B cell (primary cell): ENCODE results near the gene PDLIM7. TPM values are rescaled to one million over a fixed set of nuclear protein-coding genes. Genes with fewer than 3 reads are reported as not detected.

ENCODE experiments used
- ATAC-seq: fragments of 200-7000 bp; cut with Tn5 transposase; one replicate; pipeline ENCODE4 v1.10.0; 2021; ENCODE audit warnings: low read depth, mild to moderate bottlenecking, moderate number of reproducible peaks, moderate library complexity
- CTCF ChIA-PET: fragments of 350-600 bp; sonication (Branson Sonifier 250); formaldehyde crosslinking; loops from one replicate; lab custom pipeline; 2021; ENCODE audit warnings: antibody characterized with exemption, inconsistent platforms; lab: Charles Lee
- POLR2A ChIA-PET: fragments of 350-600 bp; sonication (Branson Sonifier 250); formaldehyde crosslinking; loops from one replicate; lab custom pipeline; 2021; ENCODE audit warnings: antibody characterized with exemption; lab: Charles Lee
- DNase-seq: peaks from one replicate; pipeline ENCODE4 v3.0.0; 2013
- H2AFZ ChIP-seq: 2 replicates; pipeline ENCODE4 v1.6.1; 2012; ENCODE audit warnings: mild to moderate bottlenecking, low read depth, low read length; ENCODE audit not compliant: insufficient read depth, poor library complexity, severe bottlenecking
- H3K27ac ChIP-seq, 2 donors: 1 replicate in 1 of 2; 2 replicates in 1 of 2; pipeline ENCODE4 v1.5.1; 2012 to 2013; ENCODE audit warnings: low read length in 2 of 2, mild to moderate bottlenecking in 2 of 2, moderate library complexity in 1 of 2
- H3K27me3 ChIP-seq, 4 experiments: fragments of 200-600 bp in 1 of 4; sonication (generic) in 1 of 4; replicated peaks in 1 of 4; 1 replicate in 2 of 4; 2 replicates in 2 of 4; pipeline versions ENCODE4 v1.6.1 to v1.7.0; 2013 to 2016; ENCODE audit warnings: low read length in 3 of 4, mild to moderate bottlenecking in 2 of 4, mixed read lengths in 1 of 4, moderate library complexity in 1 of 4; ENCODE audit not compliant: insufficient read depth in 4 of 4, control insufficient read depth in 3 of 4; ENCODE audit errors: control extremely low read depth in 1 of 4
- H3K36me3 ChIP-seq, 2 experiments: replicated peaks in 1 of 2; 1 replicate in 1 of 2; 2 replicates in 1 of 2; pipeline versions ENCODE4 v1.6.1 to v1.7.1; 2013; ENCODE audit warnings: low read length in 1 of 2; ENCODE audit not compliant: insufficient read depth in 2 of 2, control insufficient read depth in 1 of 2; ENCODE audit errors: control extremely low read depth in 1 of 2, extremely low read depth in 1 of 2
- H3K4me1 ChIP-seq, 2 donors: fragments of 200-600 bp in 1 of 2; sonication (generic) in 1 of 2; 1 replicate in 1 of 2; 2 replicates in 1 of 2; pipeline versions ENCODE4 v1.5.1 to v1.6.1; 2013 to 2017; ENCODE audit warnings: low read length in 2 of 2; ENCODE audit not compliant: control insufficient read depth in 2 of 2, insufficient read depth in 2 of 2
- H3K4me2 ChIP-seq: replicated peaks from 2 replicates; pipeline ENCODE3; 2012; ENCODE audit warnings: mild to moderate bottlenecking, low read depth, low read length; ENCODE audit not compliant: poor library complexity, severe bottlenecking
- H3K4me3 ChIP-seq, 5 experiments: fragments of 200-600 bp in 1 of 5; sonication (generic) in 1 of 5; 1 replicate in 3 of 5; 2 replicates in 2 of 5; pipeline versions ENCODE4 v1.5.1 to v1.7.0; 2011 to 2016; ENCODE audit warnings: low read length in 4 of 5, mild to moderate bottlenecking in 4 of 5, low read depth in 2 of 5, control low read depth in 1 of 5, moderate library complexity in 1 of 5; ENCODE audit not compliant: insufficient read depth in 1 of 5; ENCODE audit errors: control extremely low read depth in 1 of 5, extremely low read depth in 1 of 5
- H3K79me2 ChIP-seq: fragments of 200-600 bp; sonication (generic); one replicate; pipeline ENCODE4 v1.6.0; 2016; ENCODE audit warnings: low read length; ENCODE audit not compliant: control insufficient read depth, insufficient read depth
- H3K9ac ChIP-seq: fragments of 200-600 bp; sonication (generic); 2 replicates; pipeline ENCODE4 v1.6.1; 2017; ENCODE audit warnings: mild to moderate bottlenecking, low read length, moderate library complexity
- H3K9me3 ChIP-seq, 3 donors: one replicate each; pipeline versions ENCODE4 v1.6.1 to v1.7.1; 2013; ENCODE audit warnings: low read length in 2 of 3; ENCODE audit not compliant: control insufficient read depth in 2 of 3, insufficient read depth in 1 of 3; ENCODE audit errors: control extremely low read depth in 1 of 3
- H4K20me1 ChIP-seq: 2 replicates; pipeline ENCODE4 v1.6.0; 2012; ENCODE audit warnings: mild to moderate bottlenecking, low read length; ENCODE audit not compliant: insufficient read depth, control insufficient read depth, poor library complexity, severe bottlenecking
- H3K27ac Mint-ChIP-seq: one replicate; pipeline ENCODE4 v1.8.0; 2021; ENCODE audit warnings: mixed read lengths
- H3K27me3 Mint-ChIP-seq: one replicate; pipeline ENCODE4 v1.8.0; 2021; ENCODE audit warnings: mixed read lengths
- H3K4me1 Mint-ChIP-seq: one replicate; pipeline ENCODE4 v1.8.0; 2021; ENCODE audit warnings: mixed read lengths
- H3K4me3 Mint-ChIP-seq: one replicate; pipeline ENCODE4 v1.8.0; 2021; ENCODE audit warnings: mixed read lengths
- H3K9me3 Mint-ChIP-seq: one replicate; pipeline ENCODE4 v1.8.0; 2022; ENCODE audit warnings: mixed read lengths; ENCODE audit not compliant: insufficient read depth
- CTCF ChIP-seq: fragments of 200-600 bp; IDR thresholded peaks from one replicate; pipeline ENCODE4 v1.8.0; 2022; ENCODE audit warnings: antibody characterized with exemption, mild to moderate bottlenecking
- EZH2 ChIP-seq: IDR thresholded peaks from 2 replicates; pipeline ENCODE4 v1.6.1; 2012; ENCODE audit warnings: borderline replicate concordance, low read depth, mild to moderate bottlenecking, moderate library complexity, low read length; ENCODE audit not compliant: insufficient read depth, poor library complexity, severe bottlenecking
- WGBS: methylation state at CpG from one replicate; pipeline ENCODE4 v1.1.5; 2013; ENCODE audit warnings: missing lambda C conversion rate; ENCODE audit not compliant: insufficient coverage; 5-methylcytosine and 5-hydroxymethylcytosine counted together
- intact Hi-C: fragments of 100-400 bp; cut with micrococcal nuclease; formaldehyde crosslinking; loops from one replicate; pipeline ENCODE4 v1.10.0; 2022
- polyA plus RNA-seq: library from polyadenylated mRNA; depleted of rRNA; stranded (reverse); fragments of >200 nt; gene quantifications from 2 replicates; pipeline ENCODE4 v1.2.3, GENCODE V29; 2012
- total RNA-seq, 2 donors: library from RNA; stranded (reverse); fragments of 120-200 nt in 1 of 2; gene quantifications; 1 replicate in 1 of 2; 2 replicates in 1 of 2; pipeline versions ENCODE4 v1.2.3 to v1.2.4, GENCODE V29; 2013 to 2022

PDLIM7 gene
- total and polyA plus RNA-seq, 2 donors (not counting 1 experiment from before 2014, with no cell fraction given) = 23.9 to 25.8 TPM

- H3K4me3 Mint-ChIP-seq = peak overlapping the region; percentile 94
- ATAC-seq = peak; percentile 38
- no peaks in the 10 kb centered on the region for H3K9me3 Mint-ChIP-seq
- peak; percentile 79 for DNase-seq
- 0% methylated on average over 7 of the region's 8 CpGs for WGBS
- peak overlapping the region; percentile 86 for H3K9ac ChIP-seq
- no peaks in the 10 kb centered on the region for H3K27me3 Mint-ChIP-seq
- peaks cover 24% of the 10 kb centered on the region for H4K20me1 ChIP-seq
- H3K27ac ChIP-seq = peak overlapping the region; percentile 91 to 96
- H3K36me3 ChIP-seq = peaks cover 0 to 55% of the 10 kb centered on the region in 2 experiments
- peak overlapping the region; percentile 57 to 95 (median 75) for H3K4me3 ChIP-seq
- H3K9me3 ChIP-seq = no peaks in the 10 kb centered on the region
- CTCF ChIA-PET = interaction anchor here (0.7 to 5.5 kb wide), 11 partner anchors 9 to 119 kb away, joined by 3 to 70 read pairs (median 5); partner anchors contain the start of genes PDLIM7 and TMED9
- H3K27me3 ChIP-seq = no peaks in the 10 kb centered on the region
- peak overlapping the region; percentile 98 for H3K27ac Mint-ChIP-seq
- POLR2A ChIA-PET = interaction anchor here (0.7 to 4.1 kb wide), 5 partner anchors 9 to 105 kb away, joined by 3 to 19 read pairs (median 6); partner anchors contain the start of genes GRK6 and PDLIM7
- TF ChIP-seq CTCF (no peak), EZH2 (no peak)
- intact Hi-C loops = loop anchor here (1.0 to 5.0 kb wide), 2 partner anchors 7 to 207 kb away; partner anchors contain the start of genes DDX41, PRELID1 and RAB24
- peak overlapping the region; percentile 45 for H2AFZ ChIP-seq
- H3K79me2 ChIP-seq = peaks cover 49% of the 10 kb centered on the region
- H3K4me1 Mint-ChIP-seq = peaks cover 53% of the 10 kb centered on the region
- H3K4me2 ChIP-seq = peak overlapping the region; percentile 97
- H3K4me1 ChIP-seq = peaks cover 38 to 53% of the 10 kb centered on the region in 2 donors
These were observed 11.4 kb upstream of the PDLIM7 start for GRCh38 chr5:177508837-177509236.

GRCh38 chr5:177508221-177508611 lies 10.8 kb upstream of the PDLIM7 start:
- peak overlapping the region; percentile 91 to 96 for H3K27ac ChIP-seq
- peaks cover 0 to 55% of the 10 kb centered on the region in 2 experiments for H3K36me3 ChIP-seq
- Mint-ChIP-seq H3K4me1 (peaks cover 55% of the 10 kb centered on the region), H3K9me3 (no peaks in the 10 kb centered on the region), H3K27me3 (no peaks in the 10 kb centered on the region), H3K4me3 (peak overlapping the region; percentile 94), H3K27ac (peak overlapping the region; percentile 85)
- intact Hi-C loops = loop anchor here (1.0 to 5.0 kb wide), 2 partner anchors 8 to 206 kb away; partner anchors contain the start of genes DDX41, PRELID1 and RAB24
- WGBS = 10% methylated on average over 26 of the region's 26 CpGs
- ATAC-seq (no peak), DNase-seq (peak; percentile 53)
- peak overlapping the region; percentile 57 to 95 (median 75) for H3K4me3 ChIP-seq
- peak overlapping the region; percentile 86 for H3K9ac ChIP-seq
- H3K4me1 ChIP-seq = peaks cover 38 to 56% of the 10 kb centered on the region in 2 donors
- peak overlapping the region; percentile 64 for H2AFZ ChIP-seq
- H3K79me2 ChIP-seq = peaks cover 42% of the 10 kb centered on the region
- ChIA-PET POLR2A (interaction anchor here (0.7 to 4.1 kb wide), 5 partner anchors 11 to 105 kb away, joined by 3 to 19 read pairs (median 6); partner anchors contain the start of genes GRK6 and PDLIM7), CTCF (interaction anchor here (0.7 to 5.5 kb wide), 12 partner anchors 8 to 118 kb away, joined by 3 to 70 read pairs (median 4); partner anchors contain the start of genes DDX41 and PDLIM7)
- H3K4me2 ChIP-seq = peak overlapping the region; percentile 97
- no peak for TF ChIP-seq CTCF
- TF ChIP-seq EZH2 = no peak
- H3K27me3 ChIP-seq = no peaks in the 10 kb centered on the region
- H3K9me3 ChIP-seq = no peaks in the 10 kb centered on the region
- peaks cover 26% of the 10 kb centered on the region for H4K20me1 ChIP-seq
